ENCODE results near the gene GALNT18.

DNA sequence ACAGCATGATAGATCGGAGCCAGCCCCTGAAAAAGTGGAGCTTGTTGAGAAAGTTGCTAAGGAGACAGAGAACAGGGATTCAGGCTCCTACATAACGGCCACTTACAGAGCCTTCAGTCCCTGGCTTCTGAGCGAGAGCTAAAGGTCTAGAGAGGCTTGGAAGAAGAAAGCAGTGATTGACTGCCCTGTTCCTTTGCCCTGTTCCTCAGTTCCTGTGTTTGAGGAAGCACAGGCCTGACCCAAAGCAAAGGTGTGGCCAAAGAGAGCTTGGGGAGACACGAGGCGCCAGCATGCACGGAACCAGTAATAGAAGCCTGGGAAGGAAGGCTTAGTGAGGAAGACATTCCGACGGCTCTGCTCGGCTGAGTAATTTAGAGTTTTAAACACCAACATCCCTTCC, 194.7 kb downstream of the GALNT18 start:
- TF ChIP-seq, protein P1, sequence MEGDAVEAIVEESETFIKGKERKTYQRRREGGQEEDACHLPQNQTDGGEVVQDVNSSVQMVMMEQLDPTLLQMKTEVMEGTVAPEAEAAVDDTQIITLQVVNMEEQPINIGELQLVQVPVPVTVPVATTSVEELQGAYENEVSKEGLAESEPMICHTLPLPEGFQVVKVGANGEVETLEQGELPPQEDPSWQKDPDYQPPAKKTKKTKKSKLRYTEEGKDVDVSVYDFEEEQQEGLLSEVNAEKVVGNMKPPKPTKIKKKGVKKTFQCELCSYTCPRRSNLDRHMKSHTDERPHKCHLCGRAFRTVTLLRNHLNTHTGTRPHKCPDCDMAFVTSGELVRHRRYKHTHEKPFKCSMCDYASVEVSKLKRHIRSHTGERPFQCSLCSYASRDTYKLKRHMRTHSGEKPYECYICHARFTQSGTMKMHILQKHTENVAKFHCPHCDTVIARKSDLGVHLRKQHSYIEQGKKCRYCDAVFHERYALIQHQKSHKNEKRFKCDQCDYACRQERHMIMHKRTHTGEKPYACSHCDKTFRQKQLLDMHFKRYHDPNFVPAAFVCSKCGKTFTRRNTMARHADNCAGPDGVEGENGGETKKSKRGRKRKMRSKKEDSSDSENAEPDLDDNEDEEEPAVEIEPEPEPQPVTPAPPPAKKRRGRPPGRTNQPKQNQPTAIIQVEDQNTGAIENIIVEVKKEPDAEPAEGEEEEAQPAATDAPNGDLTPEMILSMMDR (IDR thresholded peaks at IDR 0.05): no peak
- no peak for TF ChIP-seq POLR2A (IDR thresholded peaks at IDR 0.05)

Measured in right lobe of liver (tissue), 4 donors.